H1 (cell line): Measurements from ENCODE around the gene PTPN22. TPM values are rescaled to one million over a fixed set of nuclear protein-coding genes. Genes with fewer than 3 reads are reported as not detected.

Experiments
- CTCF ChIA-PET: fragments of 300-600 bp; sonication (Branson Sonifier 250); formaldehyde crosslinking; loops from one replicate; lab custom pipeline; 2021; ENCODE audit not compliant: partially characterized antibody; lab: Charles Lee
- POLR2A ChIA-PET: fragments of 300-600 bp; sonication (Branson Sonifier 250); formaldehyde crosslinking; loops from one replicate; lab custom pipeline; 2021; ENCODE audit warnings: inconsistent platforms; ENCODE audit not compliant: partially characterized antibody; lab: Charles Lee
- DNase-seq, 2 experiments: peaks; one replicate each; pipeline versions ENCODE4 v3.0.0 to v3.0.0-alpha.2; 2010 to 2022; ENCODE audit warnings: low spot score in 2 of 2, low read depth in 1 of 2, mixed read lengths in 1 of 2
- FAIRE-seq: peaks from 2 replicates; lab custom pipeline; 2011; peaks lifted over from hg19 to GRCh38; lab: Jason Lieb, UNC
- H2AFZ ChIP-seq: 2 replicates; pipeline ENCODE4 v1.8.1; 2012; ENCODE audit warnings: low read length, inconsistent platforms
- H2AK5ac ChIP-seq: 2 replicates; pipeline ENCODE4 v1.6.1; 2013; ENCODE audit warnings: low read depth, low read length
- H2BK120ac ChIP-seq: replicated peaks from 2 replicates; pipeline ENCODE3; 2013; ENCODE audit warnings: low read depth, low read length, inconsistent platforms
- H2BK12ac ChIP-seq: 2 replicates; pipeline ENCODE4 v1.6.1; 2013; ENCODE audit warnings: low read depth, low read length
- H2BK15ac ChIP-seq: 2 replicates; pipeline ENCODE4 v1.6.1; 2013; ENCODE audit warnings: low read length
- H2BK20ac ChIP-seq: 2 replicates; pipeline ENCODE4 v1.6.1; 2013; ENCODE audit warnings: low read length
- H2BK5ac ChIP-seq: 2 replicates; pipeline ENCODE4 v1.6.1; 2013; ENCODE audit warnings: low read depth, low read length
- H3K14ac ChIP-seq: 2 replicates; pipeline ENCODE4 v1.6.1; 2013; ENCODE audit warnings: inconsistent platforms; ENCODE audit not compliant: insufficient read length
- H3K18ac ChIP-seq: 2 replicates; pipeline ENCODE4 v1.6.1; 2013; ENCODE audit warnings: low read length; ENCODE audit errors: extremely low read depth
- H3K23ac ChIP-seq: 2 replicates; pipeline ENCODE4 v1.6.1; 2013; ENCODE audit warnings: inconsistent platforms; ENCODE audit not compliant: insufficient read length
- H3K23me2 ChIP-seq: 2 replicates; pipeline ENCODE4 v1.6.1; 2013; ENCODE audit warnings: low read depth, low read length
- H3K27ac ChIP-seq: 2 replicates; pipeline ENCODE4 v1.6.1; 2011; ENCODE audit warnings: low read depth, low read length, inconsistent platforms
- H3K27me3 ChIP-seq, 4 experiments: replicated peaks in 1 of 4; 1 replicate in 1 of 4; 2 replicates in 3 of 4; pipeline versions ENCODE4 v1.6.1 to v1.8.1; 2011 to 2013; ENCODE audit warnings: low read length in 3 of 4, mild to moderate bottlenecking in 3 of 4, inconsistent platforms in 2 of 4, mixed read lengths in 2 of 4, moderate library complexity in 1 of 4; ENCODE audit not compliant: control insufficient read depth in 3 of 4, insufficient read depth in 3 of 4; ENCODE audit errors: extremely low read depth in 1 of 4
- H3K36me3 ChIP-seq, 4 experiments: 2 replicates each; pipeline versions ENCODE4 v1.6.1 to v1.8.1; 2011 to 2013; ENCODE audit warnings: mild to moderate bottlenecking in 4 of 4, low read length in 3 of 4, moderate library complexity in 2 of 4, control low read depth in 1 of 4, inconsistent platforms in 1 of 4; ENCODE audit not compliant: insufficient read depth in 4 of 4, control insufficient read depth in 2 of 4
- H3K4ac ChIP-seq: replicated peaks from 2 replicates; pipeline ENCODE3; 2013; ENCODE audit warnings: low read length, low read depth, mixed read lengths, inconsistent platforms; ENCODE audit not compliant: insufficient read length
- H3K4me1 ChIP-seq, 4 experiments: replicated peaks in 1 of 4; 1 replicate in 1 of 4; 2 replicates in 3 of 4; pipeline versions ENCODE4 v1.6.1 to v1.8.1; 2011 to 2013; ENCODE audit warnings: low read length in 3 of 4, inconsistent platforms in 2 of 4, mixed read lengths in 1 of 4; ENCODE audit not compliant: insufficient read depth in 4 of 4, control insufficient read depth in 3 of 4
- H3K4me2 ChIP-seq, 2 experiments: 2 replicates each; pipeline versions ENCODE4 v1.6.1 to v1.8.1; 2011 to 2013; ENCODE audit warnings: low read depth in 2 of 2, low read length in 2 of 2, control low read depth in 1 of 2, inconsistent platforms in 1 of 2, mild to moderate bottlenecking in 1 of 2; ENCODE audit not compliant: insufficient read depth in 1 of 2
- H3K4me3 ChIP-seq, 4 experiments: fragments of 200-600, 300-600 bp in 1 of 4; sonication (generic), shearing (Covaris generic), sonication (Bioruptor Twin) in 1 of 4; 2 replicates each; pipeline versions ENCODE4 v1.5.1 to v1.8.1; 2011 to 2016; ENCODE audit warnings: low read length in 4 of 4, low read depth in 3 of 4, control low read depth in 2 of 4, inconsistent platforms in 2 of 4, mild to moderate bottlenecking in 2 of 4, mixed read lengths in 1 of 4, moderate library complexity in 1 of 4; ENCODE audit not compliant: insufficient read depth in 2 of 4; ENCODE audit errors: extremely low read depth in 1 of 4
- H3K56ac ChIP-seq: replicated peaks from 2 replicates; pipeline ENCODE3; 2013; ENCODE audit warnings: low read depth, mild to moderate bottlenecking, mixed read lengths, low read length, inconsistent platforms; ENCODE audit not compliant: insufficient read length
- H3K79me1 ChIP-seq: 2 replicates; pipeline ENCODE4 v1.6.1; 2013; ENCODE audit warnings: low read depth, low read length, control low read depth
- H3K79me2 ChIP-seq, 2 experiments: 2 replicates each; pipeline versions ENCODE4 v1.6.1 to v1.8.1; 2012 to 2013; ENCODE audit warnings: low read length in 2 of 2, mild to moderate bottlenecking in 2 of 2, inconsistent platforms in 1 of 2; ENCODE audit not compliant: insufficient read depth in 2 of 2, control insufficient read depth in 1 of 2
- H3K9ac ChIP-seq, 4 experiments: replicated peaks in 1 of 4; 1 replicate in 1 of 4; 2 replicates in 3 of 4; pipeline versions ENCODE4 v1.6.1 to v1.8.1; 2011 to 2013; ENCODE audit warnings: low read depth in 3 of 4, low read length in 3 of 4, control low read depth in 2 of 4, mild to moderate bottlenecking in 2 of 4, moderate library complexity in 2 of 4, inconsistent platforms in 1 of 4; ENCODE audit errors: extremely low read depth in 1 of 4
- H3K9me3 ChIP-seq, 2 experiments: 2 replicates each; pipeline versions ENCODE4 v1.6.1 to v1.8.1; 2012 to 2013; ENCODE audit warnings: mild to moderate bottlenecking in 2 of 2, moderate library complexity in 2 of 2, control low read depth in 1 of 2, inconsistent platforms in 1 of 2, low read depth in 1 of 2, low read length in 1 of 2, mixed read lengths in 1 of 2; ENCODE audit not compliant: insufficient read depth in 2 of 2
- H4K20me1 ChIP-seq, 2 experiments: replicated peaks in 1 of 2; 2 replicates each; pipeline versions ENCODE3 to v1.8.1; 2011 to 2013; ENCODE audit warnings: inconsistent platforms in 2 of 2, low read length in 2 of 2, mild to moderate bottlenecking in 1 of 2; ENCODE audit not compliant: insufficient read depth in 2 of 2, control insufficient read depth in 1 of 2
- H4K5ac ChIP-seq: 2 replicates; pipeline ENCODE4 v1.6.1; 2013; ENCODE audit warnings: low read length, low read depth, mixed read lengths, inconsistent platforms; ENCODE audit not compliant: insufficient read length
- H4K8ac ChIP-seq: 2 replicates; pipeline ENCODE4 v1.8.0; 2013; ENCODE audit warnings: mild to moderate bottlenecking, moderate library complexity, low read length, inconsistent platforms; ENCODE audit not compliant: insufficient read depth; ENCODE audit errors: extremely low read depth
- H4K91ac ChIP-seq: replicated peaks from 2 replicates; pipeline ENCODE3; 2013; ENCODE audit warnings: low read length, mixed read lengths, inconsistent platforms; ENCODE audit not compliant: insufficient read length
- whole genome bisulfite sequencing, 2 experiments: shearing (Covaris generic) in 1 of 2; methylation state at CpG; one replicate each; pipeline versions ENCODE4 v1.1.6 to v1.1.7; 2013 to 2015; ENCODE audit warnings: low lambda C conversion rate in 2 of 2, mixed read lengths in 2 of 2, inconsistent platforms in 1 of 2, low coverage in 1 of 2, missing lambda C conversion rate in 1 of 2; ENCODE audit not compliant: insufficient replicate concordance in 2 of 2, insufficient coverage in 1 of 2, insufficient read length in 1 of 2; ENCODE audit errors: extremely low coverage in 1 of 2, missing lambda C conversion rate in 1 of 2; 5-methylcytosine and 5-hydroxymethylcytosine counted together
- polyA plus RNA-seq, 7 experiments: library from polyadenylated mRNA; depleted of rRNA in 3 of 7; stranded (reverse) in 5 of 7; unstranded in 2 of 7; fragments of >200 nt in 5 of 7; fragments of 200-250 nt in 2 of 7; gene quantifications; 1 replicate in 5 of 7; 2 replicates in 1 of 7; 4 replicates in 1 of 7; pipeline versions ENCODE4 v1.2.1 to v1.2.3, GENCODE V29; 2011 to 2013; ENCODE audit warnings: missing spikeins in 2 of 7, mixed read lengths in 2 of 7
- total RNA-seq: library from RNA; stranded (reverse); fragmentation: NEBNext Ultra II Directional; extraction: Animal tissue kit (Norgen Biotek cat#: 25700); gene quantifications from 2 replicates; pipeline ENCODE4 v1.2.1, GENCODE V29; 2021

The PTPN22 gene
- total and polyA plus RNA-seq, 2 of the 8 experiments (the other 6 are each of a cell fraction or from before 2014, with no cell fraction given), result not detected

- Histone ChIP-seq H4K20me1 (peaks cover 2 to 3% of the 10 kb centered on the region in 2 experiments), H4K8ac (no peak overlapping the region), H3K4me1 (peaks cover 0 to 6% (median 0%) of the 10 kb centered on the region in 4 experiments; a peak in 2 of 7 replicates), H3K9me3 (no peaks in the 10 kb centered on the region), H3K4ac (no peak overlapping the region), H2BK5ac (no peak overlapping the region), H3K4me2 (no peak overlapping the region), H3K9ac (no peak overlapping the region), H3K18ac (no peak overlapping the region), H3K14ac (no peak overlapping the region), H2AK5ac (no peak overlapping the region), H2BK12ac (no peak overlapping the region), H4K5ac (no peak overlapping the region), H3K23ac (no peak overlapping the region), H3K79me1 (no peaks in the 10 kb centered on the region; the same call in 1 of the 2 replicates), H3K23me2 (no peaks in the 10 kb centered on the region), H3K56ac (no peak overlapping the region), H3K27ac (no peak overlapping the region), H2AFZ (no peak overlapping the region), H2BK15ac (no peak overlapping the region), H3K27me3 (no peaks in the 10 kb centered on the region), H4K91ac (no peak overlapping the region), H2BK20ac (no peak overlapping the region), H3K36me3 (peaks cover 0 to 2% (median under 1%) of the 10 kb centered on the region in 4 experiments; a peak in 2 of 8 replicates), H2BK120ac (no peak overlapping the region), H3K4me3 (no peak overlapping the region), H3K79me2 (peaks cover 3 to 87% of the 10 kb centered on the region in 2 experiments; a peak in 2 of 4 replicates)
- CTCF ChIA-PET, result interaction anchor here (1.5 kb wide), 1 partner anchor 13 kb away, joined by 3 read pairs; no protein-coding TSS in a partner anchor
- 93% methylated on average over 3 of the region's 3 CpGs; no CpG with 5 or more reads in 1 of the 2 experiments for WGBS, 2 experiments
- no peak for DNase-seq
- no peak for FAIRE-seq
- POLR2A ChIA-PET, result no interaction called here
Observed at GRCh38 chr1:113802367-113803007, 69.0 kb downstream of the PTPN22 start.
